RWPE1 (cell line): ENCODE measurements around the gene TPM4.
A peak's percentile ranks its signal among the peaks of the same experiment; 100 is the strongest.

Source experiments
- CTCF ChIA-PET: fragments of 350-600 bp; sonication (Branson Sonifier 250); formaldehyde crosslinking; extraction: SDS; loops from one replicate; lab custom pipeline; 2021; lab: Yijun Ruan, JAX
- POLR2A ChIA-PET: fragments of 400-600 bp; formaldehyde crosslinking; extraction: SDS; loops from one replicate; lab custom pipeline; 2020; ENCODE audit warnings: antibody characterized with exemption; ENCODE audit not compliant: low non-redundant PET; lab: Yijun Ruan, JAX
- DNase-seq: peaks from one replicate; pipeline ENCODE4 v3.0.0; 2012; ENCODE audit warnings: low spot score
- H3K27ac ChIP-seq: fragments of 450-650 bp; 2 replicates; pipeline ENCODE4 v1.5.1; 2017
- TF ChIP-seq, protein P1 (sequence below): fragments of 450-650 bp; conservative IDR thresholded peaks from 2 replicates; pipeline ENCODE4 v1.5.1; 2017; ENCODE audit warnings: low read depth, mild to moderate bottlenecking

TPM4 gene

DNA sequence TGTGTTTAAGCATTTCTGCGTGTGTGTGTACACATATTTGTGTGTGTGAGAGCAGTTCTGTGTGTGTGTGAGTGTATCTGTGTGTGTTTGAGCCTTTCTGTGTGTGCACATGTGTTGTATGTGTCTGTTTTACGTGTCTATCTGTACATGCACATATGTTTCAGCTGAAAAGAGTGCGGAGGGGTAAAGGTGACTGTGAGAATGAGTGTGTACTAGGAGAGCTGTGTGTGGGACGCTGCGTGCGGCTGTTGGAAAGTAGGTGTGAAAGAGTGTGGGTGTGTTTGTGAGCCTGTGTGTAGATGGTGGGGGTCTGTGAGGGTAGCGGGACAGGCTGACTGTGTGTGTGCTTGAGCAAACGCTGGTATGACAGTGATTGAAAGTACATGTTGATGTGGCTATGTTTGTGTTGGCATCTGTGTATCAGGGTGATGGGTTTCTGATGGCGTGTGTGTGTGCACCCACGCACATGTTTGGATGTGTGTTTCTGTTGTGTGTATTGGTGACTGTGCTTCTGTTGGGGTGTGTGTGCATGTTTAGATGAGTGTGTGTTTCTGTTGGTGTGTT is 7.5 kb upstream of the TPM4 start:
- ChIA-PET CTCF (no interaction called here), POLR2A (no interaction called here)
- DNase-seq, result no peak
- TF ChIP-seq, protein P1, sequence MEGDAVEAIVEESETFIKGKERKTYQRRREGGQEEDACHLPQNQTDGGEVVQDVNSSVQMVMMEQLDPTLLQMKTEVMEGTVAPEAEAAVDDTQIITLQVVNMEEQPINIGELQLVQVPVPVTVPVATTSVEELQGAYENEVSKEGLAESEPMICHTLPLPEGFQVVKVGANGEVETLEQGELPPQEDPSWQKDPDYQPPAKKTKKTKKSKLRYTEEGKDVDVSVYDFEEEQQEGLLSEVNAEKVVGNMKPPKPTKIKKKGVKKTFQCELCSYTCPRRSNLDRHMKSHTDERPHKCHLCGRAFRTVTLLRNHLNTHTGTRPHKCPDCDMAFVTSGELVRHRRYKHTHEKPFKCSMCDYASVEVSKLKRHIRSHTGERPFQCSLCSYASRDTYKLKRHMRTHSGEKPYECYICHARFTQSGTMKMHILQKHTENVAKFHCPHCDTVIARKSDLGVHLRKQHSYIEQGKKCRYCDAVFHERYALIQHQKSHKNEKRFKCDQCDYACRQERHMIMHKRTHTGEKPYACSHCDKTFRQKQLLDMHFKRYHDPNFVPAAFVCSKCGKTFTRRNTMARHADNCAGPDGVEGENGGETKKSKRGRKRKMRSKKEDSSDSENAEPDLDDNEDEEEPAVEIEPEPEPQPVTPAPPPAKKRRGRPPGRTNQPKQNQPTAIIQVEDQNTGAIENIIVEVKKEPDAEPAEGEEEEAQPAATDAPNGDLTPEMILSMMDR, result no peak
- peak overlapping the region; percentile 90 for H3K27ac ChIP-seq

DNA sequence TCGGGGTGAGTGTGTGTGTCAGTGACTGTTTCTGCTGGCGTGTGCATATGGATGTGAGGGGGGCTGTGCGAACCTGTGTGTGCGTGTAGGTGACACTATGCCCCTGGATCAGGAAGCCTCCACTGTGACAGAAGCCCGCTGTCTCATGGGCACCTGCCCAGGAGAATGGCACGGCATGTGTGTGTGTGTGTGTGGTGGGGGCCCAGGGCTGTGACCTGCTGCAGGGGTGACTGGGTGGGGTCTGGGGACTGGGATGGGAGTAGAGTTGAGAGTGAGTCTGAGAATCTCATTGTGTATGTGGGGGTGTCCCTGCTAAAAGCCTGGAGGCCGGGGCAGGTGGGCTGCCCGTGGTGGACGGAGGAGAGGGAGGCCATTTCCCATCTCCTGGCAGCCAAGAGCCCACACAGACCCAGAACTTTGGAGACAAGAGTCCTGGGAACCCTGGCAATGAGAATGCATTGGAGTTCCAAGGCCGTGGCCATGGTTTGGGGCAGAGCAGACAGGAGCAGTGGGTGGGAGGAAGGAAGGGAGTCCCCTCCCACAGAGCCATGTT is 6.4 kb upstream of the TPM4 start:
- POLR2A ChIA-PET, result interaction anchor here (0.9 to 1.2 kb wide), 2 partner anchors 15 to 21 kb away, joined by 3 read pairs; no protein-coding TSS in a partner anchor
- CTCF ChIA-PET, result interaction anchor here (0.6 to 1.5 kb wide), 2 partner anchors 28 to 52 kb away, joined by 4 to 7 read pairs; no protein-coding TSS in a partner anchor
- TF ChIP-seq, protein P1, result no peak
- no peak for DNase-seq
- peak overlapping the region; percentile 93 for H3K27ac ChIP-seq

GRCh38 chr19:16070366-16070990 is 5.8 kb upstream of the TPM4 start:
- ChIA-PET POLR2A (interaction anchor here (0.5 to 1.2 kb wide), 4 partner anchors 14 to 111 kb away, joined by 3 to 4 read pairs (median 3); no protein-coding TSS in a partner anchor), CTCF (interaction anchor here (0.6 to 1.5 kb wide), 2 partner anchors 29 to 53 kb away, joined by 4 to 7 read pairs; no protein-coding TSS in a partner anchor)
- peak; percentile 67 for DNase-seq
- H3K27ac ChIP-seq, result peak overlapping the region; percentile 93
- TF ChIP-seq, protein P1, result no peak

GRCh38 chr19:16071072-16071691 is 5.1 kb upstream of the TPM4 start:
- no peak for DNase-seq
- ChIA-PET CTCF (interaction anchor here (1.5 kb wide), 1 partner anchor 30 kb away, joined by 7 read pairs; no protein-coding TSS in a partner anchor), POLR2A (interaction anchor here (0.5 to 1.2 kb wide), 4 partner anchors 14 to 111 kb away, joined by 3 to 4 read pairs (median 3); no protein-coding TSS in a partner anchor)
- TF ChIP-seq, protein P1, result no peak
- peak overlapping the region; percentile 93 for H3K27ac ChIP-seq

DNA sequence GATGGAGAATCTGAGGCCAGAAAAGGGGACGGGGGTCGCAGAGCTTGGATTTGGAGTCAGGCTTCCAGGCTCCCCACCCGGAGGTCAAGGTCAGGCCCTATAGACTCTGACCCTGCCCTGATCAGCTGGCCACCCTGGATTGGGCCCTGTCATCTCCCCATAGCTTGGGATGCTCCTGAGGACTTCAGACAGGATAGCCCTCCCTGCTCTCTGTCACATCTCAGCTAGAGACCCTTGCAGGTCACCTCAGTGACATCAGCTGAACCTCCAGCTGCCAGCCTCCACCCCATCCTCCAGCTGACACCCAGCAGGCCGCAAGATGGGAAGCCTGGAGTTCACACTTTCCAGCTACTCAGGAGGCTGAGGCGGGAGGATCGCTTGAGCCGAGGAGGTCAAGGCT is 2.8 kb upstream of the TPM4 start:
- CTCF ChIA-PET, result no interaction called here
- TF ChIP-seq, protein P1, result no peak
- DNase-seq, result no peak
- H3K27ac ChIP-seq, result peak overlapping the region; percentile 93
- POLR2A ChIA-PET, result no interaction called here

GRCh38 chr19:16073988-16074387 is 2.3 kb upstream of the TPM4 start:
- POLR2A ChIA-PET, result no interaction called here
- TF ChIP-seq, protein P1, result no peak
- peak overlapping the region; percentile 99; the same call in 1 of the 2 replicates for H3K27ac ChIP-seq
- CTCF ChIA-PET, result no interaction called here
- DNase-seq, result no peak
